Thyroid gland (tissue), 4 donors: Measurements from ENCODE around the gene GPC1. TPM values are rescaled to one million over a fixed set of nuclear protein-coding genes. Genes with fewer than 3 reads are reported as not detected.

Source experiments
- DNase-seq, 2 donors: peaks; one replicate each; pipeline ENCODE4 v3.0.0-alpha.2; 2019
- H3K27ac ChIP-seq, 3 donors: fragments of 200-600 bp; sonication (generic); 1 replicate in 2 of 3; 2 replicates in 1 of 3; pipeline ENCODE4 v1.5.1; 2016 to 2019; ENCODE audit warnings: mild to moderate bottlenecking in 1 of 3, moderate library complexity in 1 of 3
- H3K27me3 ChIP-seq: fragments of 200-600 bp; sonication (generic); one replicate; pipeline ENCODE4 v1.5.1; 2019
- H3K36me3 ChIP-seq, 2 donors: fragments of 200-600 bp; sonication (generic); one replicate each; pipeline ENCODE4 v1.5.1; 2016 to 2019
- H3K4me1 ChIP-seq, 2 donors: fragments of 200-600 bp; sonication (generic); one replicate each; pipeline ENCODE4 v1.5.1; 2017 to 2019
- H3K4me3 ChIP-seq, 3 donors: fragments of 200-600 bp; sonication (generic); replicated peaks in 1 of 3; 1 replicate in 2 of 3; 2 replicates in 1 of 3; pipeline ENCODE4 v1.5.1; 2016; ENCODE audit warnings: mild to moderate bottlenecking in 1 of 3
- H3K9me3 ChIP-seq: fragments of 200-600 bp; sonication (generic); one replicate; pipeline ENCODE4 v1.5.1; 2017
- CTCF ChIP-seq, 6 experiments: fragments of 200-600 bp in 3 of 6; fragments of 450-650 bp in 3 of 6; sonication (generic) in 3 of 6; IDR thresholded peaks; one replicate each; pipeline ENCODE4 v1.5.1; 2016 to 2019; ENCODE audit warnings: antibody characterized with exemption in 6 of 6, mild to moderate bottlenecking in 2 of 6, inconsistent platforms in 1 of 6, moderate library complexity in 1 of 6
- POLR2A ChIP-seq, 2 donors: fragments of 450-650 bp; IDR thresholded peaks; one replicate each; pipeline ENCODE4 v1.6.1; 2017; ENCODE audit warnings: antibody characterized with exemption in 2 of 2, mild to moderate bottlenecking in 2 of 2, moderate library complexity in 1 of 2
- WGBS, 2 donors: methylation state at CpG; one replicate each; pipeline ENCODE4 v1.1.5; 2017; 5-methylcytosine and 5-hydroxymethylcytosine counted together
- intact Hi-C: fragments of 100-400 bp; cut with DNase I; formaldehyde crosslinking; loops from one replicate; pipeline ENCODE4 v1.15.1; 2023
- total RNA-seq, 4 donors: library from RNA; depleted of rRNA; stranded (reverse); fragments of >200 nt; gene quantifications; one replicate each; pipeline ENCODE4 v1.2.3, GENCODE V29; 2016

Gene GPC1
- total RNA-seq, 4 donors from 2014 or later = 14.1 to 35.5 (median 26.8) TPM

- Histone ChIP-seq H3K36me3 (peaks cover 5 to 10% of the 10 kb centered on the region in 2 donors), H3K27me3 (no peaks in the 10 kb centered on the region), H3K4me1 (no peaks in the 10 kb centered on the region), H3K9me3 (no peaks in the 10 kb centered on the region), H3K4me3 (no peak overlapping the region), H3K27ac (no peak overlapping the region)
- no peak for DNase-seq
- TF ChIP-seq CTCF (IDR thresholded peaks at IDR 0.05) (no peak), POLR2A (IDR thresholded peaks at IDR 0.05) (no peak)
- WGBS, 2 donors = 95 to 96% methylated on average over 9 of the region's 9 CpGs
- intact Hi-C loops = loop anchor here (10.0 kb wide), 1 partner anchor 201 kb away; no protein-coding TSS in a partner anchor
Measured at GRCh38 chr2:240503375-240503774, 67.9 kb downstream of the GPC1 start.

- no peak for DNase-seq
- Histone ChIP-seq H3K36me3 (peaks cover 5 to 10% of the 10 kb centered on the region in 2 donors), H3K4me1 (no peaks in the 10 kb centered on the region), H3K4me3 (no peak overlapping the region), H3K27me3 (no peaks in the 10 kb centered on the region), H3K9me3 (no peaks in the 10 kb centered on the region), H3K27ac (no peak overlapping the region)
- WGBS, 2 donors = 91 to 100% methylated on average over 6 to 7 of the region's 7 CpGs
- intact Hi-C loops = loop anchor here (10.0 kb wide), 1 partner anchor 201 kb away; no protein-coding TSS in a partner anchor
- TF ChIP-seq CTCF (IDR thresholded peaks at IDR 0.05) = no peak
- no peak for TF ChIP-seq POLR2A (IDR thresholded peaks at IDR 0.05)
Measured at GRCh38 chr2:240503848-240504247, 68.4 kb downstream of the GPC1 start.

- DNase-seq = no peak
- no peaks in the 10 kb centered on the region for H3K9me3 ChIP-seq
- no peaks in the 10 kb centered on the region for H3K4me1 ChIP-seq
- H3K27me3 ChIP-seq = no peaks in the 10 kb centered on the region
- no peak overlapping the region for H3K27ac ChIP-seq
- 82 to 85% methylated on average over 13 to 14 of the region's 14 CpGs for WGBS, 2 donors
- TF ChIP-seq POLR2A (IDR thresholded peaks at IDR 0.05) (no peak), CTCF (IDR thresholded peaks at IDR 0.05) (no peak)
- intact Hi-C loops = loop anchor here (10.0 kb wide), 1 partner anchor 199 kb away; no protein-coding TSS in a partner anchor
- no peak overlapping the region for H3K4me3 ChIP-seq
- H3K36me3 ChIP-seq = no peaks in the 10 kb centered on the region
Measured at GRCh38 chr2:240505910-240506309, 70.4 kb downstream of the GPC1 start.

- TF ChIP-seq CTCF (IDR thresholded peaks at IDR 0.05) (no peak), POLR2A (IDR thresholded peaks at IDR 0.05) (no peak)
- no peak overlapping the region for H3K27ac ChIP-seq
- no peaks in the 10 kb centered on the region for H3K36me3 ChIP-seq
- no peaks in the 10 kb centered on the region for H3K4me1 ChIP-seq
- WGBS, 2 donors = 86 to 90% methylated on average over 14 to 16 of the region's 17 CpGs
- no peak for DNase-seq
- no peaks in the 10 kb centered on the region for H3K9me3 ChIP-seq
- intact Hi-C loops = loop anchor here (10.0 kb wide), 1 partner anchor 198 kb away; no protein-coding TSS in a partner anchor
- no peaks in the 10 kb centered on the region for H3K27me3 ChIP-seq
- no peak overlapping the region for H3K4me3 ChIP-seq
Measured at GRCh38 chr2:240506406-240507059, 71.1 kb downstream of the GPC1 start.

GRCh38 chr2:240507060-240507777 lies 71.8 kb downstream of the GPC1 start:
- H3K9me3 ChIP-seq = no peaks in the 10 kb centered on the region
- 89 to 93% methylated on average over 5 to 6 of the region's 6 CpGs for WGBS, 2 donors
- H3K27ac ChIP-seq = no peak overlapping the region
- H3K4me3 ChIP-seq = no peak overlapping the region
- intact Hi-C loops = loop anchor here (10.0 kb wide), 1 partner anchor 198 kb away; no protein-coding TSS in a partner anchor
- no peak for DNase-seq
- H3K27me3 ChIP-seq = no peaks in the 10 kb centered on the region
- no peaks in the 10 kb centered on the region for H3K4me1 ChIP-seq
- TF ChIP-seq CTCF (IDR thresholded peaks at IDR 0.05) (no peak), POLR2A (IDR thresholded peaks at IDR 0.05) (no peak)
- H3K36me3 ChIP-seq = peaks cover 0 to 3% of the 10 kb centered on the region in 2 donors
